HepG2 (cell line): ENCODE results near the gene BANP. TPM values are rescaled to one million over a fixed set of nuclear protein-coding genes. Genes with fewer than 3 reads are reported as not detected.
A peak's percentile ranks its signal among the peaks of the same experiment; 100 is the strongest.

Source experiments
- EHMT2 ChIP-seq: fragments of 200-600 bp; sonication (generic); IDR thresholded peaks from 2 replicates; pipeline ENCODE4 v1.7.0; 2017; ENCODE audit warnings: antibody characterized with exemption, low read depth, low read length, borderline replicate concordance
- ELF3 ChIP-seq: IDR thresholded peaks from 2 replicates; pipeline ENCODE4 v1.6.1; 2016; ENCODE audit warnings: missing genetic modification reagents, missing compliant biosample characterization
- GFI1 ChIP-seq: sonication (generic); formaldehyde crosslinking; IDR thresholded peaks from 2 replicates; pipeline ENCODE4 v1.5.0; 2020; ENCODE audit warnings: missing genetic modification reagents, mild to moderate bottlenecking, borderline replicate concordance
- HES4 ChIP-seq: sonication (generic); formaldehyde crosslinking; IDR thresholded peaks from 2 replicates; pipeline ENCODE4 v1.9.0; 2021; ENCODE audit warnings: mild to moderate bottlenecking, missing genetic modification reagents, borderline replicate concordance
- PHF8 ChIP-seq: sonication (generic); formaldehyde crosslinking; IDR thresholded peaks from 2 replicates; pipeline ENCODE4 v1.5.0; 2020; ENCODE audit warnings: missing genetic modification reagents
- YY1 ChIP-seq: IDR thresholded peaks from 2 replicates; pipeline ENCODE4 v1.6.1; 2011; ENCODE audit warnings: low read length, low read depth, moderate library complexity, mild to moderate bottlenecking; ENCODE audit not compliant: insufficient read depth, insufficient replicate concordance
- ZBTB40 ChIP-seq, 2 experiments: fragments of 450-650 bp in 1 of 2; sonication (generic) in 1 of 2; formaldehyde crosslinking in 1 of 2; IDR thresholded peaks; 2 replicates each; pipeline versions ENCODE4 v1.6.1 to v1.8.0; 2016 to 2022; ENCODE audit warnings: antibody characterized with exemption in 1 of 2, mild to moderate bottlenecking in 1 of 2, missing genetic modification reagents in 1 of 2
- ZNF12 ChIP-seq: sonication (generic); formaldehyde crosslinking; IDR thresholded peaks from 2 replicates; pipeline ENCODE4 v1.5.0; 2020; ENCODE audit warnings: missing genetic modification reagents
- ZNF235 ChIP-seq: sonication (generic); formaldehyde crosslinking; IDR thresholded peaks from 2 replicates; pipeline ENCODE4 v1.8.1; 2023; ENCODE audit warnings: mild to moderate bottlenecking, missing genetic modification reagents, borderline replicate concordance
- ZNF335 ChIP-seq: sonication (generic); formaldehyde crosslinking; IDR thresholded peaks from 2 replicates; pipeline ENCODE4 v1.4.0; 2020; ENCODE audit warnings: missing genetic modification reagents
- ZNF615 ChIP-seq: sonication (generic); formaldehyde crosslinking; IDR thresholded peaks from 2 replicates; pipeline ENCODE4 v1.5.0; 2020; ENCODE audit warnings: mild to moderate bottlenecking, missing genetic modification reagents, borderline replicate concordance
- ZNF644 ChIP-seq: IDR thresholded peaks from 2 replicates; pipeline ENCODE4 v1.6.1; 2016; ENCODE audit warnings: low read depth
- ZNF710 ChIP-seq: sonication (generic); formaldehyde crosslinking; IDR thresholded peaks from 2 replicates; pipeline ENCODE4 v1.5.0; 2020; ENCODE audit warnings: mild to moderate bottlenecking, missing genetic modification reagents, borderline replicate concordance
- ZNF776 ChIP-seq: sonication (generic); formaldehyde crosslinking; IDR thresholded peaks from 2 replicates; pipeline ENCODE4 v1.4.0; 2020; ENCODE audit warnings: mild to moderate bottlenecking, missing genetic modification reagents
- ZNF841 ChIP-seq: sonication (generic); formaldehyde crosslinking; IDR thresholded peaks from 2 replicates; pipeline ENCODE4 v1.8.1; 2023; ENCODE audit warnings: missing genetic modification reagents, borderline replicate concordance
- polyA plus RNA-seq, 8 experiments: library from polyadenylated mRNA; depleted of rRNA in 3 of 8; stranded (reverse) in 7 of 8; unstranded in 1 of 8; fragments of >200 nt; fragmentation: Illumina TruSeq in 4 of 8; extraction: Trizol in 4 of 8; gene quantifications; 2 replicates each; pipeline versions ENCODE4 v1.2.1 to v1.2.3, GENCODE V29; 2011 to 2016; ENCODE audit warnings: low read depth in 4 of 8, missing spikeins in 1 of 8, mixed read lengths in 1 of 8; ENCODE audit not compliant: insufficient read depth in 1 of 8
- total RNA-seq, 5 experiments: library from RNA; depleted of rRNA; stranded (reverse); fragments of >200 nt; fragmentation: Illumina TruSeq; extraction: Trizol; gene quantifications; 2 replicates each; pipeline ENCODE4 v1.2.3, GENCODE V29; 2016; ENCODE audit warnings: low read depth in 1 of 5

The BANP gene
- total and polyA plus RNA-seq, 2 of the 13 experiments (the other 11 are each of a cell fraction or from before 2014, with no cell fraction given), result 20.2 to 23.8 TPM

- TF ChIP-seq ZNF710 (CRISPR knock-in tag), result no peak
- TF ChIP-seq ZNF776, result peak; percentile 36; the same call in 1 of the 2 replicates
- peak; percentile 94 for TF ChIP-seq YY1
- TF ChIP-seq ZNF644 (CRISPR knock-in tag), result no peak
- TF ChIP-seq ZNF235, result 0 out of 2 replicates have a peak, but pooled peaks have one; percentile 63
- peak; percentile 81 for TF ChIP-seq ELF3 (CRISPR knock-in tag)
- TF ChIP-seq PHF8, result peak; percentile 93
- TF ChIP-seq EHMT2, result no peak
- peak; percentile 51 for TF ChIP-seq ZBTB40 (IDR thresholded peaks at IDR 0.05)
- peak; percentile 53; the same call in 1 of the 2 replicates for TF ChIP-seq ZBTB40 (CRISPR knock-in tag; IDR thresholded peaks at IDR 0.05)
- no peak for TF ChIP-seq ZNF841
- TF ChIP-seq ZNF335 (CRISPR knock-in tag), result peak; percentile 93
- TF ChIP-seq ZNF12 (CRISPR knock-in tag), result no peak; the same call in 1 of the 2 replicates
- peak; percentile 17; the same call in 1 of the 2 replicates for TF ChIP-seq HES4 (CRISPR knock-in tag)
- no peak for TF ChIP-seq ZNF615 (CRISPR knock-in tag)
- no peak; the same call in 1 of the 2 replicates for TF ChIP-seq GFI1 (CRISPR knock-in tag)
Measured at GRCh38 chr16:87950765-87951551, at the start of gene BANP (continued).
